AG09319 (cell line): ENCODE data around the gene ALDH5A1.

Experiments used
- DNase-seq: peaks from one replicate; pipeline ENCODE4 v3.0.0-alpha.2; 2010; ENCODE audit warnings: low read depth; ENCODE audit errors: extremely low read depth
- CTCF ChIP-seq: IDR thresholded peaks from 2 replicates; pipeline ENCODE4 v1.5.1; 2011; ENCODE audit warnings: low read depth, mild to moderate bottlenecking, inconsistent platforms, low read length, moderate library complexity

Gene ALDH5A1

GRCh38 chr6:24524805-24525204 is 30.0 kb downstream of the ALDH5A1 start:
- DNase-seq, result no peak
- peak; percentile 41 for TF ChIP-seq CTCF

GRCh38 chr6:24529985-24530384 is 35.2 kb downstream of the ALDH5A1 start:
- DNase-seq, result no peak
- no peak for TF ChIP-seq CTCF

GRCh38 chr6:24534329-24534728 is 39.6 kb downstream of the ALDH5A1 start:
- DNase-seq, result no peak
- no peak for TF ChIP-seq CTCF

GRCh38 chr6:24535210-24535609 is 40.4 kb downstream of the ALDH5A1 start:
- no peak for DNase-seq
- no peak for TF ChIP-seq CTCF

- TF ChIP-seq CTCF, result no peak
These were observed 41.7 kb downstream of the ALDH5A1 start for GRCh38 chr6:24536466-24536865.

GRCh38 chr6:24537082-24537699 is 42.4 kb downstream of the ALDH5A1 start:
- no peak for TF ChIP-seq CTCF
- no peak for DNase-seq

More at GRCh38 chr6:24536466-24536865, 41.7 kb downstream of the ALDH5A1 start:
- DNase-seq, result no peak

- DNase-seq, result no peak
- no peak for TF ChIP-seq CTCF
These were observed 43.1 kb downstream of the ALDH5A1 start for GRCh38 chr6:24537771-24538385.
